Dendritic cell treated with granulocyte-macrophage colony-stimulating factor and Interleukin-4, amounts not matched to agents 40 ng/mL and 50 ng/mL, for 4 days (primary cell): Measurements from ENCODE around the gene NEBL.

Experiments
- H3K27ac Mint-ChIP-seq: one replicate; pipeline ENCODE4 v1.8.0; 2022; ENCODE audit warnings: mild to moderate bottlenecking, mixed read lengths
- H3K27me3 Mint-ChIP-seq: one replicate; pipeline ENCODE4 v1.8.0; 2022; ENCODE audit warnings: mild to moderate bottlenecking, mixed read lengths
- H3K36me3 Mint-ChIP-seq: one replicate; pipeline ENCODE4 v1.8.0; 2022; ENCODE audit warnings: low read depth, mixed read lengths
- H3K4me1 Mint-ChIP-seq: one replicate; pipeline ENCODE4 v1.8.0; 2022; ENCODE audit warnings: low read depth, mixed read lengths
- H3K4me3 Mint-ChIP-seq: one replicate; pipeline ENCODE4 v1.8.0; 2022; ENCODE audit warnings: mild to moderate bottlenecking, moderate library complexity, mixed read lengths
- H3K9me3 Mint-ChIP-seq: one replicate; pipeline ENCODE4 v1.8.0; 2022; ENCODE audit warnings: mixed read lengths
- intact Hi-C: fragments of 100-400 bp; cut with micrococcal nuclease; formaldehyde crosslinking; loops from one replicate; pipeline ENCODE4 v1.15.0; 2022

The NEBL gene

DNA sequence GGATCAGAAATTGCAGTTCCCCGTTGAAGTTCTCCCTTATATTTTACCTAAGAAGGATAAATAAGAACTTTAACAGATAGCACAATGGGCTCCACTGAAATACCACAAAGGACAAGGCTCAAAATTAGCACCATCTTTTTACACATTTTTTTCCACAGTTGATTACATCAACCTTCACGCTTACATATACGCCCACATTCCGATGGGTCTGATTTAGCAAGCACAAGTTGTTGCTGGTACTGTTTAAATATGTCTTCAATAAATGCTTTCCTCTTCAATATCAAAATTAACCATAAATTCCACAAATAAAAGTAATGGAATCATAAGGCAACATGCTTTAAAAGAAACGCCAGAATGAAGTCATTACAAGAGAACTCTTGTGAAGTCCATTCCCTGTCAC lies 79.5 kb downstream of the NEBL start:
- H3K4me1 Mint-ChIP-seq: no peaks in the 10 kb centered on the region
- no peaks in the 10 kb centered on the region for H3K9me3 Mint-ChIP-seq
- intact Hi-C loops: no loop called here
- H3K36me3 Mint-ChIP-seq: no peaks in the 10 kb centered on the region
- H3K4me3 Mint-ChIP-seq: no peak overlapping the region
- H3K27ac Mint-ChIP-seq: no peak overlapping the region
- H3K27me3 Mint-ChIP-seq: no peaks in the 10 kb centered on the region

DNA sequence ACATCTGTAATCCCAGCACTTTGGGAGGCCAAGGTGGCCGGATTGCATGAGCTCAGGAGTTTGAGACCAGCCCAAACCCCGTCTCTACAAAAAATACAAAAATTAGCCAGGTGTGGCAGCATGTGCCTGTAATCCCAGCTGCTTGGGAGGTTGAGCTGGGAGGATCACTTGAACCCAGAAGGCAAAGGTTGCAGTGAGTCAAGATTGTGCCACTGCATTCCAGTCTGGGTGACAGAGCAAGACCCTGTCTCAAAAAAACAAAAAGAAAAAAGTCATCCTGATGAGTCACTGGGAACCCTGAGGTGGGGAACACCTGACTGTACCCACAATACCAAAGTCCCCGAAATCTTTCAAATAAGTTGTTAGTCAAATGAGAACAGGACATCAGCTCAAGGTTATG lies 80.0 kb downstream of the NEBL start:
- no peaks in the 10 kb centered on the region for H3K4me1 Mint-ChIP-seq
- no peak overlapping the region for H3K4me3 Mint-ChIP-seq
- no peaks in the 10 kb centered on the region for H3K36me3 Mint-ChIP-seq
- no peaks in the 10 kb centered on the region for H3K27me3 Mint-ChIP-seq
- intact Hi-C loops: no loop called here
- H3K9me3 Mint-ChIP-seq: no peaks in the 10 kb centered on the region
- H3K27ac Mint-ChIP-seq: no peak overlapping the region

DNA sequence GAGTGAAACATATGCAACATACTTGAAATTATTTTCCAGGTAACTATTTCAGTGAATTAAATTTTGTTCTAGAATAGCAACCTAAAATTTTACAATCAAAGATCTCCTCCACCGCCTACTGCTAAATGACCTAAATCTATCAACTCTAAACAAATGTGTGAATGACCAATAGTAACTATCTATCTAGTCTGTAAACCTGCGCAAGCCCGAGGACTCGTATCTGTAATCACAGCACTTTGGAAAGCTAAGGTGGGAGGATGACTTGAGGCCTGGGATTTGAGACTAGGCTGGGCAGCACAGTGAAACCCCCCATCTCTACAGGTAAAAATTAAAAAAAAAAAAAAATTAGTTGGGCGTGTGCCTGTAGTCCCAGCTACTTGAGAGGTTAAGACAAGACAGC lies 83.0 kb downstream of the NEBL start:
- Mint-ChIP-seq H3K4me1 (no peaks in the 10 kb centered on the region), H3K9me3 (no peaks in the 10 kb centered on the region), H3K27me3 (no peaks in the 10 kb centered on the region), H3K4me3 (no peak overlapping the region), H3K27ac (no peak overlapping the region), H3K36me3 (no peaks in the 10 kb centered on the region)
- intact Hi-C loops: no loop called here

DNA sequence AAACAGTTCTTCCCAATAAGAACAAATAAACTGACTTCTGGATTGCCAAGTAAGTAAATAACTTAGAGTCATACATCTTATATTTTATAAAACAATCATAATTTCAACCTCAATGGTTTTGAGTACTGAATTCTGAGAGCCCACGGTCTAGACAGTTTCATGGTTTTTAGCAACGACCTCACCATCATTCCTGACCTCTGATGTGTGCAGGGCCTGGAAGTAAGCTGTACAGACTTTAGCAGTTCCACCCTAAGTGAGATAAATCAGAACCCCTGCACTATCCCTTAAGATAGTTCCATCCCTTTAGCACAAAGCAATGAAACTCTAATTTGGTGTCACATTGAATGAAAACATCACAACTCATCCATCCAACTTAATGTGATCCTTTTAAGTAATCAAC lies 86.0 kb downstream of the NEBL start:
- no peak overlapping the region for H3K4me3 Mint-ChIP-seq
- no peaks in the 10 kb centered on the region for H3K27me3 Mint-ChIP-seq
- no peaks in the 10 kb centered on the region for H3K4me1 Mint-ChIP-seq
- intact Hi-C loops: no loop called here
- no peaks in the 10 kb centered on the region for H3K36me3 Mint-ChIP-seq
- no peak overlapping the region for H3K27ac Mint-ChIP-seq
- no peaks in the 10 kb centered on the region for H3K9me3 Mint-ChIP-seq

DNA sequence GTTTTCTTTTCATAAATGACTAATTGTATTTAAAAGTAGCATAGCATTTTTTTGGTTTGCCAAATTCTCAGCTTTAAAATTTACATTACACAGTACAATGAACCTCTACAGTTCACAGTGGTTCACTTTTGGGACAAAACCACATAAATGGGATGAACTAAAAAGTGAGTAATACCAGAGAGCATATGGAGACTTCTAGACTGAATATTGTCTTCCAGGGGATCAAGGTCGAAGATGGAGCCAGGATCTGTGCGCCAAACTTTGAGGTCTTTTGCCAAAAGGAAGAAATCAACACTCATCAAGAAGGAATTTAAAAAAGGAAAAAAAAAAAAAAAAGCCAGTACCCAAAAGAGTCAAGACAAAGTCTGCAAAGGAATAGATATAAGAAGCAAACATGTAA lies 87.5 kb downstream of the NEBL start:
- intact Hi-C loops: no loop called here

DNA sequence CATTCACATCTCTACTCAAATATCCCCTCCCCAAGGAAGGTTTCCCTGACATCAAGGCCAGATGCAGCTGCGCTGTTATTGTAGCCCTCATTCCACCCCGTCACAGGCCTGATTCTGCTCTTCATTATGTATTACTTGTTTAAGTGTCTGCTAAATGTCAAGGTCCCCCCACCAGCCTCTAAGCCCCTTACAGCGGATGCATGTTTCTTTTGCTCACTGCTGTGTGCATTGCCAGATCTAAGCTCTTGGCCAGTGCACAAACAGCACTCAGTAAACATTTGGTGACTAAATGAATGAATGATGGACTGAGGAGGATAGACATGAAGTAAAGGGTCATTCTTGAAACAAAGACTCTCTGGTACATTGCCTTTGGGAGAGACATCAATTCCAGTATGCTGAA lies 90.6 kb downstream of the NEBL start:
- Mint-ChIP-seq H3K9me3 (no peaks in the 10 kb centered on the region), H3K4me1 (no peaks in the 10 kb centered on the region), H3K27me3 (no peaks in the 10 kb centered on the region), H3K27ac (no peak overlapping the region), H3K4me3 (no peak overlapping the region), H3K36me3 (no peaks in the 10 kb centered on the region)
- intact Hi-C loops: no loop called here

More for the DNA sequence above, 87.5 kb downstream of the NEBL start:
- H3K36me3 Mint-ChIP-seq: no peaks in the 10 kb centered on the region
- H3K4me3 Mint-ChIP-seq: no peak overlapping the region
- H3K9me3 Mint-ChIP-seq: no peaks in the 10 kb centered on the region
- no peaks in the 10 kb centered on the region for H3K27me3 Mint-ChIP-seq
- no peaks in the 10 kb centered on the region for H3K4me1 Mint-ChIP-seq
- H3K27ac Mint-ChIP-seq: no peak overlapping the region

DNA sequence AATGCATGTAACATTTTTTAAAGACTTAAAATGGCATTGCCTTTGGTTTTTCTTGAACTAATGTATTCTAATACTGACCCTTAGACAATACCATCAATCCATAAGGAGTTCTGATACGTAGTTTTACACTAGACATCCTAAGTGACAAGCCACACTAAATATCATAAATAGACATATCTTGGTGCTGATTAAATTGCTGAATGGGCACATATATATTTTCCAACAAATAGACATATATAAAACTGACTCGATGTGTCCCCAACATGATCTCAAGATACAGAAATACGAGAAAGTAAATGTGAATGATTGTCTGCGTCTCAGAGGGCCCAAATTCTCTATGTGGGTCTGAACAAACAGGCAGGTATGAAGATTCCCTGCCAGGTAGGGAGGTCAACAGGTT lies 99.8 kb downstream of the NEBL start:
- intact Hi-C loops: no loop called here
- Mint-ChIP-seq H3K4me3 (no peak overlapping the region), H3K36me3 (no peaks in the 10 kb centered on the region), H3K9me3 (no peaks in the 10 kb centered on the region), H3K27me3 (no peaks in the 10 kb centered on the region), H3K4me1 (no peaks in the 10 kb centered on the region), H3K27ac (no peak overlapping the region)

DNA sequence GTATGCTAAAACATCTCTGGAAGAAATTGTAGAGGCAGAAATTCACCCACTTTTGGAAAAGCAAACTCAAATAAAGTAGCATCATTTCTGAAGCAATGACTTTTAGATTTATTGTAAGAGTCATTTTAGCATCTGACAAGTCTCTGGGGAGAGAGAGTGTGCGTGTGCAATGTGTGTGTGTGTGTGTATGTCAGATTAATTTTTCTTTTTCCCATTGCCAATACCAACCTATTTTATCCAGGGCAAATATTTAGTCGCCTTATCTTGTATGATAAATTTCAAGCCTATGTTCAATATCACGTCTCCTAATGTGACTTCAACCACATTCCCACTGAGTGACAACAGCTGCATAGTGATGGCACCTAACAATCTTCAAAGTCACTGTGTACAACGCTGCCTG lies 101.7 kb downstream of the NEBL start:
- Mint-ChIP-seq H3K4me3 (no peak overlapping the region), H3K4me1 (peaks cover 5% of the 10 kb centered on the region), H3K36me3 (no peaks in the 10 kb centered on the region), H3K27me3 (no peaks in the 10 kb centered on the region), H3K9me3 (no peaks in the 10 kb centered on the region), H3K27ac (no peak overlapping the region)
- intact Hi-C loops: no loop called here

DNA sequence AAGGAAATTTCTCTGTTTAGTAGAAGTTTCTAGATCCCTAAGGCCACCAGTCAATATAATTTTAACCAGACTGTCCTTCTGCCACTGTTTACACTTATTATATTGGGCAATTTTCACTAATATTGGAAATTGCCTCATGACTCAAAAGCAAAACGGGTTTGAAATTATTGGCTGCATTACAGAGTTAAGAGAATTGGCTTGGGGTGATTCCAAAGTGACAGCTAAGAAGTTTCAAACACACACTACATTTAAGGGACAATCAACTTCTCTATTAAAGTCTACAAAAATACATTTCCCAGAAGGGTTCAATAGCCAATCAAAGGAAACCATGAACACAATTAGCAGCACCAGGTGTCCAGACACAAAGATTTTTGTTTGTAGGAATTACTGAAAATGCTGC lies 111.9 kb downstream of the NEBL start:
- Mint-ChIP-seq H3K4me1 (no peaks in the 10 kb centered on the region), H3K36me3 (no peaks in the 10 kb centered on the region), H3K9me3 (no peaks in the 10 kb centered on the region), H3K27me3 (no peaks in the 10 kb centered on the region), H3K4me3 (no peak overlapping the region), H3K27ac (no peak overlapping the region)
- intact Hi-C loops: no loop called here

DNA sequence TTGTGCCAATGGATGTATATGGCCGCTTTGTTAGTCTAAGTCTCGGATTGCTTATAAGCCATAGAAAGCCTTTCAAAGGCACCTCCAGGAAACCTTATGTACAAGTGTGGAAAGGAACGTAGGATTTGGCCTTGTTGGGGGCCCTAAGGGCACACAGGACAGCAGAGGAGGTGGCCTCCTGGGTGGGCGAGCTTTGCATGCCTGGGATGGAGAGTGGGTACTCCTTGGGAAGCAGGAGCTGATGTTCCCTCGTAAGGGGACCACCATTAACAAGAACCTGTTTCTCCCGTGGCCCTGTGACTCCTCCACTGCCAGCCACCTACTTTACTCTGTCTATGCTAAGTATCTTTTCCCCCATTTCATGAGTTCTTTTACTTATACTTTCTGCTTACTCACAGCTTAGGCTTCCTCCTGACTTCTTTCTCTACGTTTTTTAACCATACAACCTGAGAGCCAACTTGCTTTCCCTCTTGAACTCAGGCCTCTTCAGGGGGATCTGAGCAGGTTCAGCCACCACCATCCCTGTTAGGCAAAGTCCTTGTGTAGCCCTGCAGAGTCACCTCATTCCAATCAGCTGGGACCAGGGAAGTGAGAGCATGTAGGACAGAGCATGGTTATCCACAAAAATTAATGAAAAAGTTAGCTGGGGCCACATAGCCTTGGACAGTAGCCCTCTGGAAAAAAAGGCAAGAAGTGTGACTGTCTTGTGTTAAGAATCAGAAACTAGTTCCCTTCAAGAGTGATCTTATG lies 118.9 kb downstream of the NEBL start:
- no peaks in the 10 kb centered on the region for H3K36me3 Mint-ChIP-seq
- H3K9me3 Mint-ChIP-seq: no peaks in the 10 kb centered on the region
- H3K27ac Mint-ChIP-seq: no peak overlapping the region
- H3K4me1 Mint-ChIP-seq: peaks cover 14% of the 10 kb centered on the region
- no peaks in the 10 kb centered on the region for H3K27me3 Mint-ChIP-seq
- no peak overlapping the region for H3K4me3 Mint-ChIP-seq
- intact Hi-C loops: loop anchor here (10.0 kb wide), 1 partner anchor 963 kb away; the partner anchor contains the start of gene PLXDC2

DNA sequence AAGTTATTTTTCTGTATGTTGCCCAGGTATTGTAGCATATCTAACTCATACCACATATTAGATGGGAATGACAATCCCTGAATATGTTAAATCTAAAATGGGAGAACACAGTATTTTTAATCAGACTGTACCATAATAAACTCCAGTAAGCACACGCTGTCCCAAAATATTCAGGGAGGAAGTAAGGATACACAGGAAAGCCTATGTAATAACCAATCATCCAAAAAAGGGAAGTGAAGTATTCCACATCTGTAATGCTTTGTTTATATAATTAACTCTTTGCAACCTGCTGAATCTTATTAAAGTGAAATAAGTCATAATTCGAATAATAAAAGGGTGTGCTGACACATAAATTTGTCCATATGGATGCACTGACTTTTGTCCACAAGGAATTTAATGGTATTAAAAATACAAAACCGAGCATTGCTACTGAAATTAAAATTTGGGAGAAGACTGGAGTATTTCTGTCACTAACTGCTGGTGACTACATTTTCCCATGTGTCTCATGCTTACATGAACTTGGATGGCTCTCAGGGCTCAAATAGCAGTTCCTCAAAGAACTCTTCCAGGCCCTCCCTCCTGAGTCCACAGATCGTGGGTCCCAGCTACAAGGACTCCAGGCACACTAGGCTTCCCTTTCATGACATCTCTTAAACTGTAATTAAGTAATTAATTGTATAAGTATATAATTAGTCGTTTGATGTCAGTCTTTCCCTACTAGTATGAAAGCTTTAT lies 120.6 kb downstream of the NEBL start:
- Mint-ChIP-seq H3K4me3 (no peak overlapping the region), H3K9me3 (peaks cover 8% of the 10 kb centered on the region), H3K36me3 (no peaks in the 10 kb centered on the region), H3K4me1 (peaks cover 26% of the 10 kb centered on the region), H3K27me3 (no peaks in the 10 kb centered on the region), H3K27ac (no peak overlapping the region)
- intact Hi-C loops: loop anchor here (10.0 kb wide), 1 partner anchor 962 kb away; the partner anchor contains the start of gene PLXDC2

DNA sequence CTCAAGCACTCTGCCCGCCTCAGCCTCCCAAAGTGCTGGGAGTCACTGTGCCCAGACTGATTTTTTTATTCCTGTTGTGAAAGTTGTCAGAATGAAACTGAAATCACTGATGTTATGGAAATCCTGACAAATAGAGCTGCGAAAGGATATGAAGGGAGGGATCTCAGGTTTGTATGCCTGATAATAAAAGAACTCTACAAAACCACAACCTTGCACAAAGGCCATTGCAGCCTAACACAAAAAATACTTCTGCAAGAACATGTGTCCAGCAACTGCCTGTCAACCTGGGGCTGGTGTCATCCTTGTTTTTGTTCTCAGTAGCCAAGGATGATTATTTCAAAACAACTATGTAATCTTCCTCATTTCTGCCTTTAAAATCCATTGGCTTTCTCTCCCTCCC lies 126.1 kb downstream of the NEBL start:
- Mint-ChIP-seq H3K27ac (no peak overlapping the region), H3K4me1 (peaks cover 21% of the 10 kb centered on the region), H3K4me3 (no peak overlapping the region), H3K27me3 (no peaks in the 10 kb centered on the region), H3K9me3 (peaks cover 8% of the 10 kb centered on the region), H3K36me3 (no peaks in the 10 kb centered on the region)
- intact Hi-C loops: loop anchor here (10.0 kb wide), 1 partner anchor 956 kb away; the partner anchor contains the start of gene PLXDC2

DNA sequence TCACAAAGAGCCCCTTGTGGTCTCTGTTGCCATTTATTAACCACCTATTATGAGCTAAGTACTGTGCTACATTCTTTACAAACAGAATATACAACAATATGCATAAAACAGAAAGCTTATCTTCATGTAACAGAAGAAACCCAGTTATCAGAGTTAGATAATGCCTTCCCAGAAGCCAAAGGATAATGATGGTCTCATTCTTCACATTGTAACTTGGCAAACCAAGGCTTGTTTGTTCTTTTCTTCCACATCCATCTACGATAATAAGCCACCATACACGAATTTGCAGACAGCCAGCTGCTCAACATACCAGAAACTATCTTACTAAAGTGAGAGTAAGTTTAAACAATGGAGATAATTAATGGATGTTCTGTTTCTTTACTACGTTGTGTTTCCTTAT lies 127.6 kb downstream of the NEBL start:
- no peak overlapping the region for H3K27ac Mint-ChIP-seq
- H3K4me1 Mint-ChIP-seq: peaks cover 20% of the 10 kb centered on the region
- intact Hi-C loops: loop anchor here (5.0 kb wide), 1 partner anchor 1147 kb away; no protein-coding TSS in a partner anchor
- H3K36me3 Mint-ChIP-seq: no peaks in the 10 kb centered on the region
- no peaks in the 10 kb centered on the region for H3K27me3 Mint-ChIP-seq
- H3K4me3 Mint-ChIP-seq: no peak overlapping the region
- peaks cover 8% of the 10 kb centered on the region for H3K9me3 Mint-ChIP-seq

DNA sequence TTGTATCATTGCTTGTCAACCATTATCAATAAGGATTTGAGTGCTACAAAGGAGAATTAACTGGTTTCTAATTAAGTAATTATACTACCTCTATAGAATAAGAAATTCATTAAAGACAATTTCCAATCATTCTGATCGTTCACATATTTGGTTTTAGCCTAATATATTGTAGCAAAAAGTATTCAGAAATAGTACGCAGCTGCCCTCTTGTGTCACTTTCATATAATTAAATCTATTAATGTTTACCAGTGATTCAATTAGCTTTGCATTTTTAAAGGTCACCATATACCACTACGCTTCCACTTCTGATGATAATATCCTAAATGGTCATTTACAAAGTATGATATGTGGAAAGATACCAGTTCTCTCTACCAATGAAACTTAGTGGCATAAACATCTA lies 128.3 kb downstream of the NEBL start:
- H3K36me3 Mint-ChIP-seq: no peaks in the 10 kb centered on the region
- no peak overlapping the region for H3K27ac Mint-ChIP-seq
- peaks cover 20% of the 10 kb centered on the region for H3K4me1 Mint-ChIP-seq
- intact Hi-C loops: loop anchor here (5.0 kb wide), 1 partner anchor 1147 kb away; no protein-coding TSS in a partner anchor
- H3K27me3 Mint-ChIP-seq: no peaks in the 10 kb centered on the region
- peaks cover 8% of the 10 kb centered on the region for H3K9me3 Mint-ChIP-seq
- H3K4me3 Mint-ChIP-seq: no peak overlapping the region
